Measurements from ENCODE around the gene AP3B2.

DNA sequence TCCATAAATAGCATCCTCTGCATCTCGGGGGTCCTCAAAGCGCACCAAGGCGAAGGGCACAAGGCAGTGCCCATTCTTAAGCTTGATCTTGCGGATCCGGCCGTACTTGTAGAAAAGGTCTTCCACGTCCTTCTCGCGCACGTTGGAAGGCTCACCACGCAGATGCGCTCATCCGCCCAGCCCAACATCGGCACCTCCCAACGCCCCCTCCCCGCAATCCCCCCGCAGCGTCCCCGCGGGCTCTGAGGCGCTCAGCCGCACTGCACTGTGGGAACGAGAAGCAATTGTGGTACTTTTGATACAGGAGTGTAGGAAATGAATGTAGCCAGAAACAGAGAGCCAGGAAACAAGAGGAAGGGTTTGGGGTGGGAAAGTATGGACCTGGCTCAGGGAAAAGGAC is 17.5 kb downstream of the AP3B2 start:
- TF ChIP-seq, protein P1, sequence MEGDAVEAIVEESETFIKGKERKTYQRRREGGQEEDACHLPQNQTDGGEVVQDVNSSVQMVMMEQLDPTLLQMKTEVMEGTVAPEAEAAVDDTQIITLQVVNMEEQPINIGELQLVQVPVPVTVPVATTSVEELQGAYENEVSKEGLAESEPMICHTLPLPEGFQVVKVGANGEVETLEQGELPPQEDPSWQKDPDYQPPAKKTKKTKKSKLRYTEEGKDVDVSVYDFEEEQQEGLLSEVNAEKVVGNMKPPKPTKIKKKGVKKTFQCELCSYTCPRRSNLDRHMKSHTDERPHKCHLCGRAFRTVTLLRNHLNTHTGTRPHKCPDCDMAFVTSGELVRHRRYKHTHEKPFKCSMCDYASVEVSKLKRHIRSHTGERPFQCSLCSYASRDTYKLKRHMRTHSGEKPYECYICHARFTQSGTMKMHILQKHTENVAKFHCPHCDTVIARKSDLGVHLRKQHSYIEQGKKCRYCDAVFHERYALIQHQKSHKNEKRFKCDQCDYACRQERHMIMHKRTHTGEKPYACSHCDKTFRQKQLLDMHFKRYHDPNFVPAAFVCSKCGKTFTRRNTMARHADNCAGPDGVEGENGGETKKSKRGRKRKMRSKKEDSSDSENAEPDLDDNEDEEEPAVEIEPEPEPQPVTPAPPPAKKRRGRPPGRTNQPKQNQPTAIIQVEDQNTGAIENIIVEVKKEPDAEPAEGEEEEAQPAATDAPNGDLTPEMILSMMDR (conservative IDR thresholded peaks at IDR 0.05): no peak
- TF ChIP-seq EZH2 (IDR thresholded peaks at IDR 0.05; ENCODE audit: low read depth): no peak

Data from PC-9 (cell line).